ENCODE data around the gene ITK.

GRCh38 chr5:157177953-157178352 is 2.7 kb upstream of the ITK start:
- TF ChIP-seq EZH2 (IDR thresholded peaks at IDR 0.05) = no peak
- no peak for TF ChIP-seq POLR2AphosphoS5 (IDR thresholded peaks at IDR 0.05; ENCODE audit: borderline replicate concordance, low read depth, low read length)
